GM18868 (cell line): ENCODE measurements around the gene COL6A2.
"Not testable (repeated sequence)": the region's sequence is repeated elsewhere in the genome, so short reads cannot be mapped to it uniquely, and the experiment has no call there.

Source experiments
- ATAC-seq: cut with Tn5 transposase; IDR thresholded peaks from one replicate; pipeline ENCODE4 v1.9.1; 2021; ENCODE audit warnings: mild to moderate bottlenecking, moderate library complexity; ENCODE audit not compliant: unreplicated experiment

COL6A2 gene

DNA sequence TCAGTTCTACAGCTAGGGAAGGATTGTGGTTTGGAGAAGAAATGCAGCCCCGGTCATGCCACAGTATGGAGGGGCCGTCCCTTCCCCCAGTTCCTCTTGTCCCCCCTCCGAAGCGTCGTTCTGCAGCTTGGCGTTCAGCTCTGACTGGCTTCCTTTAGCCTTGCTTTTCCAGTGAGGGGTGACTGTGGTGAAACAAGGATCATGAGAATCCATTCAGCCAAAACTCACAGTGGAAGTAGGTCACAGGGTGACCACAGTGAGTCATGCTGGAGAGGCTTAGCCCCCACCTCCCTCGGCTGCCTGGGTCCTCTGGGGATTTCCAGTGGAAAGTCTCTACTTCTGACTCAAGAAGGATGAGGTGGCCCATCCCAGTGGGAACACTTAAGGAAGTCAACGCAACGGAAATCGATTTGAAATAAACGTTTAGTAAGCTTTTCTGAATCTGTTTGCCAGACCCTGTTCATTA is 37.3 kb upstream of the COL6A2 start:
- no peak for ATAC-seq

DNA sequence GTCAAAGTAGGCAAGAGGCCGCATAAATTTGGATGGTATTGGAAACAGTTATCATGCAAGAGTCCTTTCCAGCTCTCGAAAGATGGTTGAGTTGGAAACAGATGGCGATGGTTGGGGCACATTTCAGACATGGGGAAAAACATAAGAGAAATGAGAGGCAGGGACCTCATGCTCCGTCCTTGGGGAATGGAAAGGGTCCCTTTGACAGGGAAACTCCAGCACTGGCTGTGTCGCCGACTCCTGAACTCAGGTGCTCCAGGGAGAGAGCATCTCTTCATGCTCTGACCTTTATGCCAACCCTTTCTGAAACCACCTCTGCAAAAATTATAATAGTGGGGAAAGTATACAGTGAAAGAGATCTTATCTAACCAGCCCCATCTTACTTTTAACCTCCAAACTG is 36.8 kb upstream of the COL6A2 start:
- ATAC-seq, result no peak

DNA sequence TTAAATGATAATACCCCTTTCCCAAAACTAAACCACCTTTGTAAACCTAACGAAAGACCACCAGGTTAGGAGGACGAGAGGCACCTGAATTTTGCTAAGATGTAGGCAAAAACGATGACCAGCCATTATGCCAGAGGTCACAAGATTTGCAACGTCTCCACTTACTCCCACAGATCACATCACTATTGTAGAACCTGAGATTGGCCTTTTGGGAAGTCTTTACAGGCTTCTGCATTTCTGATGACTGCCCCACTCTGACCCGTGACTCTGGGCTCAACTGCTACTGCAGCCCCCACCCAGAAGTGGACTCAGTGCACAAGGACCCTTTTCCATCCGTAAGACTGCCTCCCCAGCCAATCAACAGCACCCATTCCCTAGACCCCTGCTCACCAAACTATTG is 36.4 kb upstream of the COL6A2 start:
- no peak for ATAC-seq

DNA sequence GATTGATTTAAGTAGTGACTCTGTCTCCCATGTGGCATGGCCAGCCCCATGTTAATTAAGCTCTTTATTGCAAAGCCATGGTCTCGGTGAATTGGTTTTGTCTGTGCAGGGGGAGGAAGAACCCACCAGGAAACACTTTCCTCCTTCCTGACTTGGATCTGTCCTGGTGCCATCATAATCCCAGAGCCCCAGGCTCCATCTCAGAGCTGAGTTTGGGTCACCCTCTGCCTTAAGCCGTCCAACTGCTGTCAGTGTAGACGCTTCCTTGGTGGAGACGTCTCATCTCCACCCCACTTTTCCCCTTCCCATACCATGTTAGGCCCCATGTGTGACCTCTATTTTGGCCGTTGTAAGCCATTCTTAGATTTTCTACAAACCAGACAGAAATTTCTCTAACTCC is 36.0 kb upstream of the COL6A2 start:
- ATAC-seq, result no peak

DNA sequence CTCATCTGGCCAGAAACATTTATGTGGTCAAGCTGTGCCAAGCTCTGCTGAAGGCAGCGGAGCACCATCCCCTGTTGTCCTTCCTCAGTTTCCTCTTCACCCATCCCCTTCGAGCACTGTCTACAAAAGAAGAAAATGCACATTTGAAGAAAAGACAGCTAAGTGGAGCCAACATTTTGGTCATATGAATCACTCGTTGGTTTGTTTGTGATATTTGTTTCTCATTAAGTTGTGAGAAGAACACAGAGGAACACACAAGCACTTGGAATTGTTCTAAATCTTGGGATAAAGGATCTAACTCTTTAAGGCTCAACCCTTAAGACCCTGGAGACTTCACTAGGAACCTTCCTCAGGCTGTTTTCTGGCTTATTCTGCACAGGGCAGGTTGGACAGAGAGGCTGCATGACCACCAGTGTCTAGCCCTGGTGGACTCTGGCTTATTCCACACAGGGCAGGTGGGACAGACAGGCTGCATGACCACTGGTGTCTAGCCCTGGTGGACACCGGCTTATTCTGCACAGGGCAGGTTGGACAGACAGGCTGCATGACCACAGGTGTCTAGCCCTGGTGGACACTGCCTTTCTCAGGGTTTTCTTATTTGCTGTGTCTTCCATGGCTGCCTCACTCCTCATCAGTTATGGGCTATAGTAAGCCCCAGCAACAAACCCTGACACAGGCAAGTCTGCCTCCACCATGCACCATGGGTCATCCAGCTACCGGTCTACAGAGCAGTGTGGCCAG is 35.3 kb upstream of the COL6A2 start:
- no peak for ATAC-seq

DNA sequence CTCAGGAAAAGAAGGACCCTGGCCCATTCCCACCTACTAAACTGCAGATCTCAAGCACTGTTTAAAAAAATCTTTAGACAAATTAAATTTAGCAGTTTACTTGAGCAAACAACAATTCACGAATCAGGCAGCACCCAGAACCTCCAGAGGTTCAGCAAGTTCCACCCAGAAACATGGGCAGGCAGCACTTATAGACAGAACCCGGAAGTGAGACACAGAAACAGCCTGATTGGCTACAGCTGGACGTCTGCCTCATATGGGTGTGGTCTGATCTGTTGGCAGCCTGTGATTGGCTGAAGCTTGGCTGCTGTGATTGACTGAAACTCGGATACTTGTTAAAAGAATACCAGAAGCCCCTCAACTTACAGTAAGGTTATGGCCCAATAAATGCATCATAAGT is 34.7 kb upstream of the COL6A2 start:
- no peak for ATAC-seq

DNA sequence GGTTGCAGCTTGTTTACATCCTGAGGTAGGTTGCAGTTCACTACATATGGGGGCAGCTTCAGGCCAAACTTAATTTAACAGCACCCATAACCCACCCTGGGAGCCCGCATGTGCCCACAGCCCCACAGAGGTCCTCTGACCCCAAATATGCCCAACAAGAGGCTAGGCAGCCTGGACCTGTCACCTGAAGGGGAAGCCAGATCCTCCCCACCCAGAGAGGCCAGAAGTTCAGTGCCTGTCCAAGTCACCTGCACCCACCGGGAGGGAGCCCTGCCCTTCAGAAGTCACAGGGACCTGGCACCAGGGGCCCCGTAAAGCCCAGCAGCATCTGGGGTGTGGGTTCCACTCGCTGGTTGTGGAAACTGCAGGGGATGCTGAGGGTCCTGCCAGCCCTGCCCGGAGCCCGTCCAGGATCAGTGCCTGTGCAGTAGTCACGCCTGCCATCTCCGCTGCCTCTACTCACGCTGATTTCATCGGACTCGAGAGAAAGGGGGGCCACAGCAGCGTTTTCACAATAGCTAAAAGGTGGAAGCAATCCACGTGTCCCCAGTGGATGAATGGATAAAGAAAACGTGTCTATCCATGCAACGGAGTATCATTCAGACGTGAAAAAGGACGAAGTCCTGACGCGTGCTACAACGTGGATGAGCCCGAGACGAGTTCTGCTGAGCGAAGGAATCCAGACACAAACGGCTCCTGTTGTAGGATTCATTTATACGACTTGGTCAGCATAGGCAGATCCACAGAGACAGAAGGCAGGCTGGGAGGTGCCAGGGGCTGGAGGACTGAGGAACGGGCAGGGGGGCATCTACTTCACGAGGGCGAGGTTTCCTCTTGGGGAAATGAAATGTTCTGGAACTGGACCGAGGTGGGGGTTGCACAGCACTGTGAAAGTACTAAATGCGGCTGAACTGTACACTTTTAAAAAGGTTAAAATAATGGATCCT is 33.9 kb upstream of the COL6A2 start:
- no peak for ATAC-seq

DNA sequence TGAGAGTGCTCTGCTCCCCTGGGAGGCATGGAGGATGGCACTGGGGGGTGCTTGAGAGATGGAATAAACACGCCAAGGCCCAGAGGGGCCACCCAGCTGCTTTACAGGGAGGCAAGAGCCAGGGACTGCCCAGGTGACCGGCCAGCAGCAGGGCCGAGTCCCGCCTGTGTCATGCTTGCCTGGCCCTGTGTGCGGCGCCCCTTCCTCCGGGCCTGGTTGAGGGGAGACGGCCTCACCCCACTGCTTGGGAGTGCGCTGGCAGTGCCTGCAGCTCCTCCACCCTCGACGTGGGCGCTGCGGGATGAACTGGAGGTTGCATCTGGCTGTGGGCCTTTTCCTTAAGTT is 33.1 kb upstream of the COL6A2 start:
- no peak for ATAC-seq

DNA sequence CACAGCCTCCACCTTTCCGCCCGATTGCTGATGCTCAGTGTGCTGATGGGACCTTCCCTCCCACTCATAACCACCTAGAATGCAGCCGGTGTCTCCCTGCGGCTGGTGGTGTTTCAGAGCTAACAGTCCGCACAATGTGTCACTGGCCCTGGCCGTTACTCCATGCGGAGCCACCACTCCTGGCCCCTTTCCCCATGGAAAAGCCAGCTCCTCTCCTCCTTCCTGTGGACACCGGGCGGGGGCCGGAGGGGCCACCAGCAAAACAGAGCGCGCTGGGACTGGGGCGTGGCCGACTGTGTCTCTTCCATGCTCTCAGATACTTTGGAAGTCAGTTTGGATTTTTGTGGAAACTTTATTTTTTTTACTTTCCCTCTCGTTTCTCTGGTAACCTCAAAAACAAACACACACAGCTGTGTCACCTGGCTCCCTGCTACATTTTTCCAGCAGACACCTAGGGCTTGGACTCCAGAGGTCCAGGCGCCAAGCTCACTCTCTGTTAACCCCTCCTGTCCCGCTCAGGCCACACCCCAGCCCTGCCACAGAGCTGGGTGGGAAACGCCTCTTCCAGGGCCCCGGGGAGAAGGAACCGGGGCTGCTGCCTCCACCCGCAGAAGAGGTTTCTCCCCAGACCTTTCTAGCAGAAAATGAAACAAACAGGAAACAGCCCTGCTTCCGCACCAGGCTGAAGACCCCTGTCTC is 32.5 kb upstream of the COL6A2 start:
- no peak for ATAC-seq

DNA sequence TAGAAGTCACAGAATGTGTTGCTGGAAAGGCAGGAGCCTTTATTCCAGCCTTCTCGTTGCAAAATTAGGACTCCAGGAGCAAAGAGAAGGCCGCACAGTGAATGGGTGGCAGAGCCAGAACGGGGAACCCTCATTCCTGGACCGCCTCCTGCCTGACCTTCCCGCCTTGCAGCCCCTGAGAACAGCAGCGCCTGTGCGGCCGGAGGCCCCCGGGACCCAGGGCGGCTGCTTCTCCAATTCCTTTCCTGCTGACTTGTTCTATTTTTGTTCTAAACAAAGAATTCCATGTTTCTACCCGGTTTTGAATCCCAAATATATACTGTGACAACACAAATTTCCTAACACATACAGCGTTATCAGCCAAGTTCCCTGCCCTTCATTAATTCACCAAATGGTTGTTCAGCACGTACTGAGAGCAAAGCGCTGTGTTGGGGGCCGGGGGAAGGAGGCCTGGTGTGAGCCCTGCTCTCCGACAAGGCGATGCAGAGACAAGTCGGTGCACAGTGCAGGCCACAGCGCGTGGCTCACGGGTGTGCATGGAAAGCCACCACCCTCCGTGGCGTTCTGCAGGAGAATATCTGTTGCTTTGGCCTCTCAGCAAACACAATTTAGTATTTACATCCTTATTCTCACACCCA is 31.9 kb upstream of the COL6A2 start:
- no peak for ATAC-seq

DNA sequence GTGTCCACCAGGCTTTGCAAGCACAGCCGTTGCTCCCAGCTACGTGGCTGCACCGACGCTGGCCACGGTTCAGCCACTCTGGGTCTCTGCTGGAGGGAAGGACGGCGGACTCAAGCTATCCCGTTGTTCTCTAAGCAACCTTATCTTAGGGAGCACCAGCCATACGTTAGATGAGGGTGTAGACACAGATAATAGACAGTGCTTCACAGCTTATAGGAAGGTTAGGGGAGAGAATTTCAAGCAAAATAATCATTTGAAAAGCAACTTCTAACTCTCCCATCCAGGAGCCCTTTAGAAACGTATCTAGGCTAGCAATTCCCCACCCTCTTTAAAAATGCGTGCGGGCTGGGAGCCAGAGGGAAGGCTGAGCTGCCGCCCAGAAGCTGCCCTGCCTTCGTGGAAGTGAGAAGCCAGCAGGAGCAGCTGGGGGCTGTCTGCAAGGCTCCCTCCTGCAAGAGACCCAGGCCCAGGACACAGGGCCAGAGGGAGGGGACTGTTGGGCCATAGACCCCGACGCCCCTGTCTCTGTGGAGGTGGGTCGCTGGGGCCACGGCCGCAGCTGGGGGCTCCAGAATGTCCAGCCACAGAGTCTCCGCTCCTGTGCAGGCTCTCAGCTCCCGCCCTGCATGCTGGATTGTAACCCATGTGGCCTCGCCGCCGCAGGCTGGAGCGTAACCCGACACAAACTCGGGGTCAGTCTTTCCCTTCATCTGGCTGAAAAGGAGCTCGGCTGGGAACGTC is 31.2 kb upstream of the COL6A2 start:
- ATAC-seq, result no peak

DNA sequence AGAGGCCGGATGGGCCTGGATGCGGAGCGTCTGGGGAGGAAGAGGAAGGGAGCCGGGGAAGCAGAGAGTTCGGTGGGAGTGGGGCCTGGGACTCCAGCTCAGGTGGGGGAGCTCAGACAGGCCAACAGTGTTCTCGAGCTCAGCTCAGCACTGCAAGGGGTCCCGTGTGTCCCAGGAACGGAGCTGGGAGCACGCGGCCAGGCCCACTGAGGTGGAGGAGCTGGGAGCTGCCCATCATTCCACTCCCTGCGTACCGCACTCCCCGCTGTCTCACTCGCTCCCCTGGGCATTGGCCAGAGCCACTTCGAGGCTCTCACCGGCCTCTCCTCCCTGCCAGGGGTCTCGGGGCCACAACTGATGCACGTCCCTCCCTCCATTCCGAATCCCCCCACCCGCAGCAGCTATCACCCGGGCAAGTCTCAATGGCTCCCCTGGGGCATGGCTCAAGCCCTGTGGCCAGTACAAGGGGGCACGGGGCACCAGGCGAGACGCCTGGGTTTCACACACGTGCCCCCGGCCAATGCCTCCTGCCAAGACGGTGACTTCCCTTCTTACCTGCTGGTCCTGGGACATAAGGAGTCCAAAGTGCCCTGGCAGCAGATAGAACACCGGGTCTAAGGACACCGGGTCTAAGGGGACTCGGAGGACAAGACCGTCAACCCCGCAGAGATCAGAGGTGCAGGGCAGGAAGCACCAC is 30.3 kb upstream of the COL6A2 start:
- no peak for ATAC-seq

DNA sequence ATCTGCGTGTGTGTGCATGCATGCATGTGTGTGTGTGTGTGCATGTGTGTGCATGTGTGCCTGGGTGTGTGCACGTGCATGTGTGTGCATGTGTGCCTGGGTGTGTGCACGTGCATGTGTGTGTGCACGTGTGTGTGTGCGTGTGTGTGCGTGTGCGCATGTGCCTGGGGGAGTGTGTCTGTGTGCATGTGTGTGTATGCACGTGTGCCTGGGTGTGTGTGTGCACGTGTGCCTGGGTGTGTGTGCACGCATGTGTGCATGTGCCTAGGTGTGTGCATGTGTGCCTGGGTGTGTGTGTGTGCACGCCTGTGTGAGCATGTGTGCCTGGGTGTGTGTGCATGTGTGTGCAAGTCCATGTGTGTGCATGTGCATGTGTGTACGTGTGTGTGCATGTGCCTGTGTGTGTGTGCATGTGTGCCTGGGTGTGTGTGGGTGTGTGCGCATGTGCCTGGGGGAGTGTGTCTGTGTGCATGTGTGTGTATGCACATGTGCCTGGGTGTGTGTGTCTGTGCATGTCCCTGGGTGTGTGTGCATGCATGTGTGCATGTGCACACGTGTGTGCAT is 29.3 kb upstream of the COL6A2 start:
- ATAC-seq, result no peak

DNA sequence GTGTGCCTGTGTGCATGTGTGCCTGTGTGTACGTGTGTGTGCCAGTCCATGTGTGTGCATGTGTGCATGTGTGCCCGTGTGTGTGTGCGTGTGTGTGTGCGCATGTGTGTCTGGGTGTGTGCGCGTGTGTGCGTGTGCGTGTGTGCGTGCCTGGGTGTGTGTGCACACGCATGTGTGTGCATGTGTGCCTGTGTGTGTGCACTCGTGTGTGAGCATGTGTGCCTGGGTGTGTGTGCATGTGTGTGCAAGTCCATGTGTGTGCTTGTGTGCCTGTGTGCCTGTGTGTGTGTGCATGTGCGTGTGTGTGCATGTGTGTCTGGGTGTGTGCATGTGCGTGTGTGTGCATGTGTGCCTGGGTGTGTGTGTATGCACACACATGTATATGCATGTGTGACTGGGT is 28.7 kb upstream of the COL6A2 start:
- ATAC-seq, result no peak

DNA sequence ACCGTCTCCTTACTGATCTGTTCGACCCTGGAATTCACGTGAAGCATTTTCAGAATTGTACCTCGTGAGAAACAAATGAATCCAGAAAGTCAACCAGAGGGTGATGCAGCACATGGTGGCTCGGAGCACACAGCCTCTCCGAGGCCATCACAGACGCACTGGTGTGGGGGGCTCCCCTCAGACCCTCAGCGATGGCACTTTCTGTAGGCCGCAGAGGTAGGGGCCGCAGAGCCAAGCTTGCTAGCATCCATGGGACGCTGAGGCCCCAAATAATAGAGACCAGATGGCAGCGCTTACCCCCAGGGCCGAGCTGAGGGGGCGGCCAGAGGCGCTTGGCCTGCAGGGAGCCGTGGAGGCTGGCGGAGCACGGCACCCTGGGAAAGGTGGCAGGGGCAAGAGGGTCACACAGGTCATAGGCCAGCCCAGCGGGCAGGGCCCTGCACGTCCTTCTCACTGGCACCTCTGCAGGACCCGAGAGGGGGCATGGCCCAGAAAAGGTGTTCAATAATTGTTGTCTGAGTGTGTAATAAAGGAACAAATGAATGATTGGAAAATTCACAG is 28.1 kb upstream of the COL6A2 start:
- ATAC-seq, result no peak

DNA sequence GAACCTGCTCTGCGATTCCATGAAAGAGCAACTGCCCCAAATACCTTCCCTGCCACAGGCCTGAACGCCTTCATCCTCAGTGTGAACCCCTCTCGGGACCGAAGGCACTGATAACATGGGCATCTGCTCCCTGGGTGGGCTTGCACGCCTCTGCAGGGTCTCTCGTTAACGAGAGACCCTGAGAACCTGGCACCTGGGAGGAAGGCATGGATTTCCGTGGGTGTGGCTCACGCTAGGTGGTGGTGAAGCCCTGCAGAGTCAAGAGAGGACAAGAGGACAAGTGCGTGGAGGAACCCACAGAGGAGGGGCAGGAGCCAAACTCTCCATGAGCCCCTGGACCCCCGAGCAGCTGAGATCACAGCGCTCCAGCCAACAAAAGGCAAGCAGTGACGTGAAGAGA is 26.8 kb upstream of the COL6A2 start:
- no peak for ATAC-seq

DNA sequence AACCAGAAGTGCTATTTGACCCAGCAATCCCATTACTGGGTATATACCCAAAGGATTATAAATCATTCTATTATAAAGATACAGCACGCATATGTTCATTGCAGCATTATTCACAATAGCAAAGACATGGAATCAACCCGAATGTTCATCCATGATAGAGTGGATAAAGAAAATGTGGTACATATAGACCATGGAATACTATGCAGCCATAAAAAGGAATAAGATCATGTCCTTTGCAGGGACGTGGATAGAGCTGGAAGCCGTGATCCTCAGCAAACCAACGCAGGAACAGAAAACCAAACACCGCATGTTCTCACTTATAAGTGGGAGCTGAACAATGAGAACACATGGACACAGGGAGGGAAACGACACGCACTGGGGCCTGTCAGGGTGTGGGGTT is 21.2 kb upstream of the COL6A2 start:
- not testable (repeated sequence) for ATAC-seq

DNA sequence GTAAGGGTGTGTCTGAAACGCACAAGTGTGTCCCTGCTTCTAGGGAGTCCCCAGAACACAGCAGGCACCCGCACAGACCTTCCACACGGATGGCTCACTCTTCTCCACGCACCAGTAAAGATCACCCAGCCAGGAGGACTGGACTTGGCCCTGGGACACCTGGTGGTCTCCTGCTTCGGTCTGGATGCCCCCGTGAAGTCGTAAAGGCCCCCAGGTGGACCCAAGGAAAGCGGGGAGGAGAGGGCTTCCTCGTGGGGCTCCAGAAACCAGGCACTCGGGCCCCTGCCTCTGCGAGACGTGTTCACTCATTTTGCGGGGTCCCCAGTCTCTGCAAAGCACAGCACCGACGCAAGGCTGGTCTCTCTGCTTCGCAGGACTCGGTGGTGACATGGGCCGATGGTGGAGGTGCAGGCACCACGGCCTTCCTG is 20.2 kb upstream of the COL6A2 start:
- no peak for ATAC-seq

DNA sequence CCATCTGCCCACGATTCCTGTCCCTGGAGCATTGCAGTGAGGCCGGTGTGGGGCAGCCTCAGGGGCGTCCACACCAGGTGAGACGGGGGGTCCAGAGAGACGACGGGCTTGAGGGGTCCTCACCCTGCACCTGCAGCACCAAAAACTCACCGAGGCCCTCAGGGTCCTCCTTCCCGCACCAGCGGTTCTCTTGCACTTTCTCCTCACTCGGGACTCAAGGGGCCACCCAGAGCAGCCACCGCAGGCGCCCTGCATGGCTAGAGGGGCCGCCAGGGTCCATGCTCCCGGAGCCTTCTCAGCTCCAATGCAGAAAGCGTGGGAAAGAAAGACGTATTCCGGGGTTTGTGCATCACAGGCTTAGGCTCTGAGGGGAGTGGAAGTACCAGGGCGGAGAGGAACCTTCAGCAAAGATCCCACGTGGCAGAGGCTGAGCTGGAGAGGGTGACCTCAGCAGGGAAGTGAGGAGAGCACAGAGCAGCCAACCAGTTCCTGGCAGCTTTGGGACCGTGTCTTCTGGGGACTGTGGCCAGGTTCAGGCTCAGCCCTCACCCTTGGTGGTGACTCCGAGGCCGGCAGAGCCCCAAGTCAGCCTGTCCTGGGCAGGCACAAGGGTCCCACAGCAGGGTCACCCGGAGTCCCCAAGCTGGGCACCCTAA is 19.5 kb upstream of the COL6A2 start:
- ATAC-seq, result no peak
